IMR-90 (cell line): ENCODE results near the gene GPC6.

Experiments
- BHLHE40 ChIP-seq: fragments of 150-350 bp; IDR thresholded peaks from 2 replicates; pipeline ENCODE4 v1.6.1; 2016; ENCODE audit warnings: mild to moderate bottlenecking, low read depth, low read length
- CEBPB ChIP-seq: IDR thresholded peaks from 2 replicates; pipeline ENCODE4 v1.6.1; 2012; ENCODE audit warnings: low read depth, low read length, improper control_type of control experiment
- CTCF ChIP-seq: conservative IDR thresholded peaks from 2 replicates; pipeline ENCODE4 v1.5.1; 2012; ENCODE audit warnings: mild to moderate bottlenecking, low read depth, low read length, improper control_type of control experiment
- MAFK ChIP-seq: IDR thresholded peaks from 2 replicates; pipeline ENCODE4 v1.6.1; 2012; ENCODE audit warnings: low read depth, low read length, improper control_type of control experiment
- POLR2A ChIP-seq: IDR thresholded peaks from 2 replicates; pipeline ENCODE4 v1.6.1; 2012; ENCODE audit warnings: mild to moderate bottlenecking, low read depth, low read length
- RCOR1 ChIP-seq: IDR thresholded peaks from 2 replicates; pipeline ENCODE4 v1.6.1; 2012; ENCODE audit warnings: mild to moderate bottlenecking, low read length, improper control_type of control experiment; ENCODE audit not compliant: insufficient replicate concordance
- SMC3 ChIP-seq: fragments of 150-350 bp; IDR thresholded peaks from 2 replicates; pipeline ENCODE4 v1.6.1; 2016; ENCODE audit warnings: low read depth, mild to moderate bottlenecking, antibody characterized with exemption, low read length, moderate library complexity

- TF ChIP-seq CTCF, result no peak
- TF ChIP-seq SMC3, result no peak
- TF ChIP-seq MAFK, result no peak
- no peak for TF ChIP-seq BHLHE40
- TF ChIP-seq RCOR1, result no peak
- no peak for TF ChIP-seq CEBPB
- TF ChIP-seq POLR2A, result no peak
Measured at GRCh38 chr13:93984876-93985275, 758.3 kb downstream of the GPC6 start.
